ENCODE data around the gene MYH14. TPM values are rescaled to one million over a fixed set of nuclear protein-coding genes. Genes with fewer than 3 reads are reported as not detected.
A peak's percentile ranks its signal among the peaks of the same experiment; 100 is the strongest.

The MYH14 gene
- total and polyA plus RNA-seq, 2 of the 13 experiments (the other 11 are each of a cell fraction or from before 2014, with no cell fraction given) = 5.5 to 5.8 TPM

DNA sequence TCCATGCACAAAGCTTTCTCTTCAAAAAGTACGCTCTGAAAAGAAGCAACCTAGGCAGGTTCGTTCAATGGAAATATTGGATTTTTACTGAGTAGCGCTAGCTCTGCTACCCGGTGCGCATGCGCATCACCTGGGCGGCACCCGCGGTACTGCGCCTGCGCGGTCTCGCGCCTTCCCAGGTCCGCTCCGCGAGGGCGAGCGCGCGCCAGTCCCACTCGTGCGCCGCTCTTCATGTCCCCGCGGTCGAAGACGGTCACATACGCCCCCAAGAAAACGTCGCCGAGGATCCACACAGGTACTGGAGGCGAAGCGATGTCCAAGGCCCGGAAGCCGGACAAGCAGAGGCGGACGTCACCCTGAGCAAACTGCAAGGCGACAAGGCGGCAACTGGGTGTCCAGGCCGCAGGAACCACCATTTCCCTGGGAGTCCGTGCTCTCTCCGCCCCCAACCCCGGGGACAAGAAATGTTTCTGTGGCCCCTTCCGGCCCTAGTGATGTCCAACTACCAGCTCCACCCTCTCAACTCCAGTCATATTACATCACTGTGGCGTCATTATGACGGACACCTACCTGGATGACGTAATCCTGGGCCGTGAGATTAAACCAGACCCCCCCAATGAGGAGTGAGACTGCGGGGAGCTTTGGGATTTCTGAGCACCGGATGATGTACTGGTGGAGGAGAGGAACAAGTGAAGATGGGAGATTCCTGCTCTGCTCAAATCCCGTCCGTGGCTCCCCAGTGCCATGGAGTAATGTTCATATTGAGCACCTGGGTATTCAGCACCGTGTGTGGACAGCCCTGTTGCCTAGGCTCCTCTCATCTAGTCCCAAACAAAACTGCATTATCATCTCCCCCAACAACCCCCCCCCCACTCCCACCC, 130.6 kb downstream of the MYH14 start (continued):
- TF ChIP-seq, protein P1, sequence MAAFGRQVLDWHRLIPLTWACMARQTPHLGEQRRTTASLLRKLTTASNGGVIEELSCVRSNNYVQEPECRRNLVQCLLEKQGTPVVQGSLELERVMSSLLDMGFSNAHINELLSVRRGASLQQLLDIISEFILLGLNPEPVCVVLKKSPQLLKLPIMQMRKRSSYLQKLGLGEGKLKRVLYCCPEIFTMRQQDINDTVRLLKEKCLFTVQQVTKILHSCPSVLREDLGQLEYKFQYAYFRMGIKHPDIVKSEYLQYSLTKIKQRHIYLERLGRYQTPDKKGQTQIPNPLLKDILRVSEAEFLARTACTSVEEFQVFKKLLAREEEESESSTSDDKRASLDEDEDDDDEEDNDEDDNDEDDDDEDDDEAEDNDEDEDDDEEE (CRISPR knock-in tag; IDR thresholded peaks at IDR 0.05) = peak; percentile 75; the same call in 1 of the 2 replicates
- TF ChIP-seq ZNF550 (CRISPR knock-in tag; IDR thresholded peaks at IDR 0.05; ENCODE audit: borderline replicate concordance) (no peak), TAF1 (CRISPR knock-in tag; IDR thresholded peaks at IDR 0.05) (peak; percentile 63; the same call in 1 of the 2 replicates), KDM3A (CRISPR knock-in tag; IDR thresholded peaks at IDR 0.05; ENCODE audit: low read depth) (0 out of 2 replicates have a peak, but pooled peaks have one; percentile 39), POGZ (CRISPR knock-in tag; IDR thresholded peaks at IDR 0.05) (0 out of 2 replicates have a peak, but pooled peaks have one; percentile 19), SNAI1 (CRISPR knock-in tag; IDR thresholded peaks at IDR 0.05; ENCODE audit: borderline replicate concordance) (no peak), SOX13 (IDR thresholded peaks at IDR 0.05) (no peak), SOX13 (CRISPR knock-in tag; conservative IDR thresholded peaks at IDR 0.05 in 1 of 2, IDR thresholded peaks at IDR 0.05 in 1 of 2) (no peak)
- TF ChIP-seq, protein P2, sequence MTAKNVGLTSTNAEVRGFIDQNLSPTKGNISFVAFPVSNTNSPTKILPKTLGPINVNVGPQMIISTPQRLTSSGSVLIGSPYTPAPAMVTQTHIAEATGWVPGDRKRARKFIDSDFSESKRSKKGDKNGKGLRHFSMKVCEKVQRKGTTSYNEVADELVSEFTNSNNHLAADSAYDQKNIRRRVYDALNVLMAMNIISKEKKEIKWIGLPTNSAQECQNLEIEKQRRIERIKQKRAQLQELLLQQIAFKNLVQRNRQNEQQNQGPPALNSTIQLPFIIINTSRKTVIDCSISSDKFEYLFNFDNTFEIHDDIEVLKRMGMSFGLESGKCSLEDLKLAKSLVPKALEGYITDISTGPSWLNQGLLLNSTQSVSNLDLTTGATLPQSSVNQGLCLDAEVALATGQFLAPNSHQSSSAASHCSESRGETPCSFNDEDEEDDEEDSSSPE (CRISPR knock-in tag; IDR thresholded peaks at IDR 0.05) = peak; percentile 83
- TF ChIP-seq, protein P3, sequence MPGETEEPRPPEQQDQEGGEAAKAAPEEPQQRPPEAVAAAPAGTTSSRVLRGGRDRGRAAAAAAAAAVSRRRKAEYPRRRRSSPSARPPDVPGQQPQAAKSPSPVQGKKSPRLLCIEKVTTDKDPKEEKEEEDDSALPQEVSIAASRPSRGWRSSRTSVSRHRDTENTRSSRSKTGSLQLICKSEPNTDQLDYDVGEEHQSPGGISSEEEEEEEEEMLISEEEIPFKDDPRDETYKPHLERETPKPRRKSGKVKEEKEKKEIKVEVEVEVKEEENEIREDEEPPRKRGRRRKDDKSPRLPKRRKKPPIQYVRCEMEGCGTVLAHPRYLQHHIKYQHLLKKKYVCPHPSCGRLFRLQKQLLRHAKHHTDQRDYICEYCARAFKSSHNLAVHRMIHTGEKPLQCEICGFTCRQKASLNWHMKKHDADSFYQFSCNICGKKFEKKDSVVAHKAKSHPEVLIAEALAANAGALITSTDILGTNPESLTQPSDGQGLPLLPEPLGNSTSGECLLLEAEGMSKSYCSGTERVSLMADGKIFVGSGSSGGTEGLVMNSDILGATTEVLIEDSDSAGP (CRISPR knock-in tag; IDR thresholded peaks at IDR 0.05; ENCODE audit: borderline replicate concordance) = peak; percentile 47; the same call in 1 of the 2 replicates
- TF ChIP-seq, protein P4, sequence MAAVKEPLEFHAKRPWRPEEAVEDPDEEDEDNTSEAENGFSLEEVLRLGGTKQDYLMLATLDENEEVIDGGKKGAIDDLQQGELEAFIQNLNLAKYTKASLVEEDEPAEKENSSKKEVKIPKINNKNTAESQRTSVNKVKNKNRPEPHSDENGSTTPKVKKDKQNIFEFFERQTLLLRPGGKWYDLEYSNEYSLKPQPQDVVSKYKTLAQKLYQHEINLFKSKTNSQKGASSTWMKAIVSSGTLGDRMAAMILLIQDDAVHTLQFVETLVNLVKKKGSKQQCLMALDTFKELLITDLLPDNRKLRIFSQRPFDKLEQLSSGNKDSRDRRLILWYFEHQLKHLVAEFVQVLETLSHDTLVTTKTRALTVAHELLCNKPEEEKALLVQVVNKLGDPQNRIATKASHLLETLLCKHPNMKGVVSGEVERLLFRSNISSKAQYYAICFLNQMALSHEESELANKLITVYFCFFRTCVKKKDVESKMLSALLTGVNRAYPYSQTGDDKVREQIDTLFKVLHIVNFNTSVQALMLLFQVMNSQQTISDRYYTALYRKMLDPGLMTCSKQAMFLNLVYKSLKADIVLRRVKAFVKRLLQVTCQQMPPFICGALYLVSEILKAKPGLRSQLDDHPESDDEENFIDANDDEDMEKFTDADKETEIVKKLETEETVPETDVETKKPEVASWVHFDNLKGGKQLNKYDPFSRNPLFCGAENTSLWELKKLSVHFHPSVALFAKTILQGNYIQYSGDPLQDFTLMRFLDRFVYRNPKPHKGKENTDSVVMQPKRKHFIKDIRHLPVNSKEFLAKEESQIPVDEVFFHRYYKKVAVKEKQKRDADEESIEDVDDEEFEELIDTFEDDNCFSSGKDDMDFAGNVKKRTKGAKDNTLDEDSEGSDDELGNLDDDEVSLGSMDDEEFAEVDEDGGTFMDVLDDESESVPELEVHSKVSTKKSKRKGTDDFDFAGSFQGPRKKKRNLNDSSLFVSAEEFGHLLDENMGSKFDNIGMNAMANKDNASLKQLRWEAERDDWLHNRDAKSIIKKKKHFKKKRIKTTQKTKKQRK (IDR thresholded peaks at IDR 0.05; ENCODE audit: low read length) = no peak
- TF ChIP-seq, protein P5, sequence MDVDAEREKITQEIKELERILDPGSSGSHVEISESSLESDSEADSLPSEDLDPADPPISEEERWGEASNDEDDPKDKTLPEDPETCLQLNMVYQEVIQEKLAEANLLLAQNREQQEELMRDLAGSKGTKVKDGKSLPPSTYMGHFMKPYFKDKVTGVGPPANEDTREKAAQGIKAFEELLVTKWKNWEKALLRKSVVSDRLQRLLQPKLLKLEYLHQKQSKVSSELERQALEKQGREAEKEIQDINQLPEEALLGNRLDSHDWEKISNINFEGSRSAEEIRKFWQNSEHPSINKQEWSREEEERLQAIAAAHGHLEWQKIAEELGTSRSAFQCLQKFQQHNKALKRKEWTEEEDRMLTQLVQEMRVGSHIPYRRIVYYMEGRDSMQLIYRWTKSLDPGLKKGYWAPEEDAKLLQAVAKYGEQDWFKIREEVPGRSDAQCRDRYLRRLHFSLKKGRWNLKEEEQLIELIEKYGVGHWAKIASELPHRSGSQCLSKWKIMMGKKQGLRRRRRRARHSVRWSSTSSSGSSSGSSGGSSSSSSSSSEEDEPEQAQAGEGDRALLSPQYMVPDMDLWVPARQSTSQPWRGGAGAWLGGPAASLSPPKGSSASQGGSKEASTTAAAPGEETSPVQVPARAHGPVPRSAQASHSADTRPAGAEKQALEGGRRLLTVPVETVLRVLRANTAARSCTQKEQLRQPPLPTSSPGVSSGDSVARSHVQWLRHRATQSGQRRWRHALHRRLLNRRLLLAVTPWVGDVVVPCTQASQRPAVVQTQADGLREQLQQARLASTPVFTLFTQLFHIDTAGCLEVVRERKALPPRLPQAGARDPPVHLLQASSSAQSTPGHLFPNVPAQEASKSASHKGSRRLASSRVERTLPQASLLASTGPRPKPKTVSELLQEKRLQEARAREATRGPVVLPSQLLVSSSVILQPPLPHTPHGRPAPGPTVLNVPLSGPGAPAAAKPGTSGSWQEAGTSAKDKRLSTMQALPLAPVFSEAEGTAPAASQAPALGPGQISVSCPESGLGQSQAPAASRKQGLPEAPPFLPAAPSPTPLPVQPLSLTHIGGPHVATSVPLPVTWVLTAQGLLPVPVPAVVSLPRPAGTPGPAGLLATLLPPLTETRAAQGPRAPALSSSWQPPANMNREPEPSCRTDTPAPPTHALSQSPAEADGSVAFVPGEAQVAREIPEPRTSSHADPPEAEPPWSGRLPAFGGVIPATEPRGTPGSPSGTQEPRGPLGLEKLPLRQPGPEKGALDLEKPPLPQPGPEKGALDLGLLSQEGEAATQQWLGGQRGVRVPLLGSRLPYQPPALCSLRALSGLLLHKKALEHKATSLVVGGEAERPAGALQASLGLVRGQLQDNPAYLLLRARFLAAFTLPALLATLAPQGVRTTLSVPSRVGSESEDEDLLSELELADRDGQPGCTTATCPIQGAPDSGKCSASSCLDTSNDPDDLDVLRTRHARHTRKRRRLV (CRISPR knock-in tag; IDR thresholded peaks at IDR 0.05) = peak; percentile 70; the same call in 1 of the 2 replicates
